ENCODE results near the gene TXK. TPM values are rescaled to one million over a fixed set of nuclear protein-coding genes. Genes with fewer than 3 reads are reported as not detected.

The TXK gene
- total RNA-seq, 1 donor from 2014 or later: 0.20 TPM

GRCh38 chr4:48137846-48138245 is 3.8 kb upstream of the TXK start:
- DNase-seq (ENCODE audit: low read depth in 2 of 2): no peak

- peak; percentile 28 to 35 for DNase-seq (ENCODE audit: low read depth in 2 of 2)
Measured at GRCh38 chr4:48133669-48134068, 381 bp downstream of the TXK start.

GRCh38 chr4:48131736-48132135 is 2.3 kb downstream of the TXK start:
- no peak for DNase-seq (ENCODE audit: low read depth in 2 of 2)

- no peak for DNase-seq (ENCODE audit: low read depth in 2 of 2)
Measured at GRCh38 chr4:48130100-48130499, 4.0 kb downstream of the TXK start.

GRCh38 chr4:48129307-48130014 is 4.6 kb downstream of the TXK start:
- DNase-seq (ENCODE audit: low read depth in 2 of 2): no peak

- DNase-seq (ENCODE audit: low read depth in 2 of 2): peak; percentile 90 to 94
Measured at GRCh38 chr4:48127682-48128404, 6.2 kb downstream of the TXK start.

GRCh38 chr4:48127231-48127630 is 6.8 kb downstream of the TXK start:
- no peak for DNase-seq (ENCODE audit: low read depth in 2 of 2)

- DNase-seq (ENCODE audit: low read depth in 2 of 2): no peak
Measured at GRCh38 chr4:48126621-48127020, 7.4 kb downstream of the TXK start.

GRCh38 chr4:48124870-48125269 is 9.2 kb downstream of the TXK start:
- no peak for DNase-seq (ENCODE audit: low read depth in 2 of 2)

GRCh38 chr4:48122756-48123155 is 11.3 kb downstream of the TXK start:
- no peak for DNase-seq (ENCODE audit: low read depth in 2 of 2)

GRCh38 chr4:48121180-48121579 is 12.9 kb downstream of the TXK start:
- no peak for DNase-seq (ENCODE audit: low read depth in 2 of 2)

GRCh38 chr4:48120132-48120531 is 13.9 kb downstream of the TXK start:
- no peak for DNase-seq (ENCODE audit: low read depth in 2 of 2)

GRCh38 chr4:48119646-48120045 is 14.4 kb downstream of the TXK start:
- no peak for DNase-seq (ENCODE audit: low read depth in 2 of 2)

GRCh38 chr4:48118081-48118480 is 16.0 kb downstream of the TXK start:
- peak in 1 of 2 donors; percentile 26 for DNase-seq (ENCODE audit: low read depth in 2 of 2)

GRCh38 chr4:48116582-48116981 is 17.5 kb downstream of the TXK start:
- DNase-seq (ENCODE audit: low read depth in 2 of 2): no peak

- DNase-seq (ENCODE audit: low read depth in 2 of 2): no peak
Measured at GRCh38 chr4:48114412-48114811, 19.6 kb downstream of the TXK start.

GRCh38 chr4:48112017-48112667 is 21.9 kb downstream of the TXK start:
- DNase-seq (ENCODE audit: low read depth in 2 of 2): no peak

- no peak for DNase-seq (ENCODE audit: low read depth in 2 of 2)
Measured at GRCh38 chr4:48110452-48110978, 23.5 kb downstream of the TXK start.

GRCh38 chr4:48109413-48110263 is 24.4 kb downstream of the TXK start:
- peak; percentile 51 for DNase-seq (ENCODE audit: low read depth in 2 of 2)

GRCh38 chr4:48108309-48109073 is 25.6 kb downstream of the TXK start:
- DNase-seq (ENCODE audit: low read depth in 2 of 2): no peak

GRCh38 chr4:48105230-48105629 is 28.8 kb downstream of the TXK start:
- DNase-seq (ENCODE audit: low read depth in 2 of 2): no peak

All from lung microvascular endothelial cell (primary cell).